IMR-90 (cell line): Measurements from ENCODE around the gene BCAT1. TPM values are rescaled to one million over a fixed set of nuclear protein-coding genes. Genes with fewer than 3 reads are reported as not detected.

Experiments
- ATAC-seq: fragments of 200-7000 bp; cut with Tn5 transposase; 2 replicates; pipeline ENCODE4 v1.9.1; 2020; ENCODE audit warnings: low read depth, mild to moderate bottlenecking, moderate library complexity
- BruUV-seq: library from RNA; stranded (reverse); fragments of 400-500 nt; replicated peaks from 2 replicates; lab custom pipeline; 2021; lab: Mats Ljungman, UMichigan
- CTCF ChIA-PET: fragments of 300-600 bp; formaldehyde crosslinking; extraction: SDS; loops from one replicate; lab custom pipeline; 2021; ENCODE audit warnings: antibody characterized with exemption; lab: Yijun Ruan, JAX
- POLR2A ChIA-PET: fragments of 300-600 bp; sonication (Branson Sonifier 250); formaldehyde crosslinking; loops from one replicate; lab custom pipeline; 2022; ENCODE audit warnings: antibody characterized with exemption; ENCODE audit not compliant: unreplicated experiment; lab: Charles Lee
- DNase-seq: peaks from one replicate; pipeline ENCODE4 v3.0.0; 2013
- H2AFZ ChIP-seq: replicated peaks from 2 replicates; pipeline ENCODE3; 2013; ENCODE audit warnings: low read length, mild to moderate bottlenecking; ENCODE audit not compliant: poor library complexity
- H2AK5ac ChIP-seq: 2 replicates; pipeline ENCODE4 v1.6.1; 2013; ENCODE audit warnings: low read depth, low read length, inconsistent platforms
- H2AK9ac ChIP-seq: replicated peaks from 2 replicates; pipeline ENCODE3; 2013; ENCODE audit warnings: mild to moderate bottlenecking, low read depth, low read length, moderate library complexity; ENCODE audit not compliant: poor library complexity
- H2BK120ac ChIP-seq: 2 replicates; pipeline ENCODE4 v1.6.1; 2013; ENCODE audit warnings: low read depth, low read length, inconsistent platforms
- H2BK15ac ChIP-seq: 3 replicates; pipeline ENCODE4 v1.6.1; 2013; ENCODE audit warnings: low read depth, low read length, inconsistent platforms
- H2BK20ac ChIP-seq: 2 replicates; pipeline ENCODE4 v1.6.1; 2013; ENCODE audit warnings: low read depth, mild to moderate bottlenecking, inconsistent platforms, low read length, moderate library complexity
- H2BK5ac ChIP-seq: 2 replicates; pipeline ENCODE4 v1.6.1; 2013; ENCODE audit warnings: mild to moderate bottlenecking, low read depth, low read length, inconsistent platforms; ENCODE audit not compliant: poor library complexity, severe bottlenecking
- H3K14ac ChIP-seq: replicated peaks from 2 replicates; pipeline ENCODE4 v1.6.1; 2013; ENCODE audit warnings: low read depth, low read length, inconsistent platforms
- H3K18ac ChIP-seq: 2 replicates; pipeline ENCODE4 v1.6.1; 2013; ENCODE audit warnings: low read depth, low read length, control low read depth
- H3K23ac ChIP-seq: 2 replicates; pipeline ENCODE4 v1.6.1; 2013; ENCODE audit warnings: low read depth, low read length, inconsistent platforms
- H3K27ac ChIP-seq: 2 replicates; pipeline ENCODE4 v1.5.1; 2013; ENCODE audit warnings: mild to moderate bottlenecking, control low read depth, low read length; ENCODE audit not compliant: insufficient read depth
- H3K27me3 ChIP-seq: 2 replicates; pipeline ENCODE4 v1.6.1; 2013; ENCODE audit warnings: low read length; ENCODE audit not compliant: control insufficient read depth, insufficient read depth
- H3K36me3 ChIP-seq: 2 replicates; pipeline ENCODE4 v1.6.1; 2013; ENCODE audit warnings: low read length, mixed read lengths; ENCODE audit not compliant: control insufficient read depth, insufficient read depth
- H3K4ac ChIP-seq: 2 replicates; pipeline ENCODE4 v1.6.1; 2013; ENCODE audit warnings: low read depth, low read length, inconsistent platforms
- H3K4me1 ChIP-seq: 2 replicates; pipeline ENCODE4 v1.6.1; 2013; ENCODE audit warnings: low read length, mixed read lengths; ENCODE audit not compliant: control insufficient read depth, insufficient read depth
- H3K4me2 ChIP-seq: 2 replicates; pipeline ENCODE4 v1.6.1; 2013; ENCODE audit warnings: low read depth, mild to moderate bottlenecking, control low read depth, low read length, moderate library complexity
- H3K4me3 ChIP-seq: 2 replicates; pipeline ENCODE4 v1.5.1; 2013; ENCODE audit warnings: low read depth, mild to moderate bottlenecking, control low read depth, low read length, moderate library complexity; ENCODE audit not compliant: insufficient read depth
- H3K56ac ChIP-seq: 2 replicates; pipeline ENCODE4 v1.6.1; 2013; ENCODE audit warnings: low read length, inconsistent platforms; ENCODE audit not compliant: insufficient read depth; ENCODE audit errors: extremely low read depth
- H3K79me1 ChIP-seq, 2 experiments: 2 replicates each; pipeline ENCODE4 v1.6.1; 2013; ENCODE audit warnings: low read length in 2 of 2, inconsistent platforms in 1 of 2, low read depth in 1 of 2
- H3K9ac ChIP-seq: 2 replicates; pipeline ENCODE4 v1.6.1; 2013; ENCODE audit warnings: low read depth, low read length, control low read depth
- H3K9me1 ChIP-seq: 2 replicates; pipeline ENCODE4 v1.6.1; 2013; ENCODE audit warnings: low read length, inconsistent platforms; ENCODE audit not compliant: insufficient read depth
- H3K9me3 ChIP-seq: 2 replicates; pipeline ENCODE4 v1.6.1; 2013; ENCODE audit warnings: low read length; ENCODE audit not compliant: control insufficient read depth, insufficient read depth
- H4K20me1 ChIP-seq: 2 replicates; pipeline ENCODE4 v1.6.1; 2013; ENCODE audit warnings: low read length, inconsistent platforms; ENCODE audit not compliant: insufficient read depth
- H4K5ac ChIP-seq: 2 replicates; pipeline ENCODE4 v1.6.1; 2013; ENCODE audit warnings: mild to moderate bottlenecking, low read depth, low read length, control low read depth
- H4K8ac ChIP-seq, 2 experiments: 2 replicates each; pipeline ENCODE4 v1.6.1; 2013; ENCODE audit warnings: low read depth in 2 of 2, low read length in 2 of 2, control low read depth in 1 of 2, inconsistent platforms in 1 of 2
- H4K91ac ChIP-seq: 2 replicates; pipeline ENCODE4 v1.6.1; 2013; ENCODE audit warnings: low read depth, low read length, inconsistent platforms; ENCODE audit not compliant: insufficient read depth
- BHLHE40 ChIP-seq: fragments of 150-350 bp; IDR thresholded peaks from 2 replicates; pipeline ENCODE4 v1.6.1; 2016; ENCODE audit warnings: mild to moderate bottlenecking, low read depth, low read length
- CEBPB ChIP-seq: IDR thresholded peaks from 2 replicates; pipeline ENCODE4 v1.6.1; 2012; ENCODE audit warnings: low read depth, low read length, improper control_type of control experiment
- FOS ChIP-seq: fragments of 150-350 bp; IDR thresholded peaks from 2 replicates; pipeline ENCODE4 v1.6.1; 2016; ENCODE audit warnings: low read depth, low read length
- MXI1 ChIP-seq: IDR thresholded peaks from 2 replicates; pipeline ENCODE4 v1.6.1; 2012; ENCODE audit warnings: low read depth, mild to moderate bottlenecking, low read length, moderate library complexity, borderline replicate concordance
- NFE2L2 ChIP-seq: fragments of 150-350 bp; IDR thresholded peaks from 2 replicates; pipeline ENCODE4 v1.6.1; 2016; ENCODE audit warnings: low read depth, mild to moderate bottlenecking, low read length
- RCOR1 ChIP-seq: IDR thresholded peaks from 2 replicates; pipeline ENCODE4 v1.6.1; 2012; ENCODE audit warnings: mild to moderate bottlenecking, low read length, improper control_type of control experiment; ENCODE audit not compliant: insufficient replicate concordance
- RFX5 ChIP-seq: IDR thresholded peaks from 2 replicates; pipeline ENCODE4 v1.8.0; 2012; ENCODE audit warnings: low read depth, mild to moderate bottlenecking, low read length, moderate library complexity
- SMC3 ChIP-seq: fragments of 150-350 bp; IDR thresholded peaks from 2 replicates; pipeline ENCODE4 v1.6.1; 2016; ENCODE audit warnings: low read depth, mild to moderate bottlenecking, antibody characterized with exemption, low read length, moderate library complexity
- WGBS, 2 experiments: methylation state at CpG; one replicate each; pipeline versions ENCODE4 v1.1.5 to v1.1.7; 2013; ENCODE audit warnings: missing lambda C conversion rate in 2 of 2; ENCODE audit not compliant: insufficient read length in 1 of 2; ENCODE audit errors: extremely low coverage in 2 of 2; 5-methylcytosine and 5-hydroxymethylcytosine counted together
- dilution Hi-C: fragments of 300-500 bp; cut with HindIII; formaldehyde crosslinking; loops from one replicate; pipeline ENCODE4 v1.14.3; 2018; ENCODE audit warnings: low sequenced_read_pairs; ENCODE audit not compliant: unreplicated experiment
- in situ Hi-C: fragments of 300-500 bp; cut with MboI; formaldehyde crosslinking; loops from 3 replicates; pipeline ENCODE4 v1.14.3; 2019; ENCODE audit warnings: low sequenced_read_pairs, inconsistent platforms, mixed read lengths
- intact Hi-C: fragments of 100-400 bp; cut with micrococcal nuclease; formaldehyde crosslinking; loops from 2 replicates; pipeline ENCODE4 v1.10.0; 2022
- polyA plus RNA-seq, 3 experiments: library from polyadenylated mRNA; depleted of rRNA; stranded (reverse); fragments of >200 nt; gene quantifications; 2 replicates each; pipeline ENCODE4 v1.2.3, GENCODE V29; 2012; ENCODE audit warnings: low replicate concordance in 1 of 3
- total RNA-seq: library from RNA; depleted of rRNA; stranded (reverse); fragments of >200 nt; gene quantifications from 2 replicates; pipeline ENCODE4 v1.2.3, GENCODE V29; 2012

Gene BCAT1
- total and polyA plus RNA-seq, 2 of the 4 experiments (the other 2 are of a cell fraction) = 30.4 to 683 TPM

- ATAC-seq = no peak
- Histone ChIP-seq H3K4ac (no peak overlapping the region), H2BK5ac (no peak overlapping the region), H2AK5ac (no peak overlapping the region), H3K4me2 (no peak overlapping the region), H3K4me3 (no peak overlapping the region), H3K27me3 (no peaks in the 10 kb centered on the region), H3K9ac (no peak overlapping the region), H3K27ac (no peak overlapping the region), H3K14ac (no peak overlapping the region), H2BK120ac (no peak overlapping the region), H4K20me1 (peaks cover 6% of the 10 kb centered on the region; the same call in 1 of the 2 replicates), H2BK20ac (no peak overlapping the region), H3K23ac (no peak overlapping the region), H3K9me3 (no peaks in the 10 kb centered on the region), H2BK15ac (no peak overlapping the region), H2AFZ (no peak overlapping the region), H3K18ac (no peak overlapping the region), H3K36me3 (peaks cover 27% of the 10 kb centered on the region), H2AK9ac (no peak overlapping the region), H4K91ac (no peak overlapping the region), H3K4me1 (no peaks in the 10 kb centered on the region), H4K8ac (no peak overlapping the region), H4K5ac (no peak overlapping the region), H3K79me1 (peaks cover 30 to 71% of the 10 kb centered on the region in 2 experiments), H3K56ac (no peak overlapping the region), H3K9me1 (peaks cover 7% of the 10 kb centered on the region; the same call in 1 of the 2 replicates)
- no peak for TF ChIP-seq BHLHE40
- TF ChIP-seq FOS = no peak
- TF ChIP-seq MXI1 = no peak
- TF ChIP-seq RCOR1 = no peak
- TF ChIP-seq RFX5 = no peak
- no peak for TF ChIP-seq NFE2L2
- no peak for TF ChIP-seq SMC3
- TF ChIP-seq CEBPB = no peak
- no peak for DNase-seq
- dilution Hi-C loops = no loop called here
- CTCF ChIA-PET = no interaction called here
- in situ Hi-C loops = no loop called here
- intact Hi-C loops = no loop called here
- POLR2A ChIA-PET = no interaction called here
- WGBS, 2 experiments = no CpG with 5 or more reads among the region's 8 CpGs
- no TSS peak for BruUV-seq
Observed at GRCh38 chr12:24881227-24881626, 67.7 kb downstream of the BCAT1 start.
